ENCODE data around the gene HELZ2.

Gene HELZ2

GRCh38 chr20:63539092-63539430 lies 35.0 kb downstream of the HELZ2 start:
- no peak for DNase-seq (ENCODE audit: extremely low spot score)
- ChIA-PET POLR2A (interaction anchor here (1.3 to 2.1 kb wide), 2 partner anchors 87 to 114 kb away, joined by 3 to 4 read pairs; partner anchors contain the start of gene STMN3), CTCF (interaction anchor here (1.7 kb wide), 1 partner anchor 119 kb away, joined by 5 read pairs; the partner anchor contains the start of gene RTEL1)
- TF ChIP-seq FOXA1 (IDR thresholded peaks at IDR 0.05), result no peak
- TF ChIP-seq ZNF384 (IDR thresholded peaks at IDR 0.05), result no peak
- no peak for TF ChIP-seq LEF1 (IDR thresholded peaks at IDR 0.05; ENCODE audit: borderline replicate concordance)

GRCh38 chr20:63538204-63539091 lies 35.6 kb downstream of the HELZ2 start:
- no peak for DNase-seq (ENCODE audit: extremely low spot score)
- ChIA-PET CTCF (interaction anchor here (0.8 to 1.7 kb wide), 5 partner anchors 8 to 435 kb away, joined by 3 to 7 read pairs (median 5); partner anchors contain the start of genes PPDPF and RTEL1), POLR2A (interaction anchor here (0.8 to 2.1 kb wide), 10 partner anchors 11 to 327 kb away, joined by 3 to 6 read pairs (median 4); partner anchors contain the start of genes ARFRP1, GMEB2, PPDPF and RTEL1)
- TF ChIP-seq FOXM1 (IDR thresholded peaks at IDR 0.05; ENCODE audit: borderline replicate concordance) (no peak), ARNT (IDR thresholded peaks at IDR 0.05) (no peak), CTBP1 (IDR thresholded peaks at IDR 0.05; ENCODE audit: borderline replicate concordance) (no peak), PKNOX1 (IDR thresholded peaks at IDR 0.05) (no peak), LEF1 (IDR thresholded peaks at IDR 0.05; ENCODE audit: borderline replicate concordance) (no peak), HDGF (IDR thresholded peaks at IDR 0.05; ENCODE audit: borderline replicate concordance) (no peak), SP1 (IDR thresholded peaks at IDR 0.05) (no peak), FOXK2 (IDR thresholded peaks at IDR 0.05) (no peak), BHLHE40 (IDR thresholded peaks at IDR 0.05; ENCODE audit: borderline replicate concordance) (no peak), TARDBP (IDR thresholded peaks at IDR 0.05) (no peak), ZNF384 (IDR thresholded peaks at IDR 0.05) (no peak), L3MBTL2 (conservative IDR thresholded peaks at IDR 0.05) (no peak), SUZ12 (IDR thresholded peaks at IDR 0.05) (no peak), FOXA1 (IDR thresholded peaks at IDR 0.05) (no peak), ELF4 (IDR thresholded peaks at IDR 0.05) (no peak), NFRKB (IDR thresholded peaks at IDR 0.05) (no peak)

DNA sequence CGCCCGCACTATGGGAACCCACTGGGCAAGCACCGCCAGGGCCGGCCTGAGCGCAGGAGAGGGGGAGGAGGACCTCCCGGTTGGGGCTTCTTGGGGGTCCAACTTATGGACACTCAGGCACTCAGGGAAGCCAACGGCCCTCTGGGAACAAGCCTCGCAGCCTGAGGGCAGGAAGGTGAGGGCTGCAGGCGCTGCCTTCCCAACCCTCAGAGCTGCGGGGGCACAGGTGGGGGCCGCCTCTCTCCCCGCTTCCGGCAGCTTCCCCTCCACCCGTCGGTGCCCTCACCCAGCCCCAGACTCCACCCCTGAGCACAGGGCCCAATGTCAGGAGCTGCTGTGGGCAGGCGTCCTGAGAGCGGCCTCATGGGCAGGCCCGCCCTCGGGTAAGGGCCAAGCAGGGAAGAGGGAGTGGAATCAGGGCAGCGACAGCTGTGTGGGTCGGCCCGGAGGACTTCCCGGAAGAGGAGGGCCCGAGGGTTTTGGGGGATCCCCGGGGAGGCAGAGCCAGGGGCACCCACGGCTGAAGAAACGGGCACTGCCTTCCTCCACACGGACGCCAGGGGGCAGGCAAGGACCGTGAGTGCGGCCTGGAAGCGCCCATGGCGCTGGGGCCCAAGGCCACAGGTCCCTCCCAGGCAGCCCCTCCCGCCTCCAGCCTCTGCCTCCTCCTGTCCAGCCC lies 36.4 kb downstream of the HELZ2 start:
- ChIA-PET POLR2A (interaction anchor here (0.6 to 2.1 kb wide), 10 partner anchors 12 to 443 kb away, joined by 3 to 6 read pairs (median 4); partner anchors contain the start of genes ARFRP1, GMEB2, PPDPF and PRPF6), CTCF (interaction anchor here (0.8 to 1.7 kb wide), 5 partner anchors 9 to 436 kb away, joined by 3 to 7 read pairs (median 5); partner anchors contain the start of genes PPDPF and RTEL1)
- TF ChIP-seq FOXK2 (IDR thresholded peaks at IDR 0.05) (no peak), BHLHE40 (IDR thresholded peaks at IDR 0.05; ENCODE audit: borderline replicate concordance) (no peak), FOXM1 (IDR thresholded peaks at IDR 0.05; ENCODE audit: borderline replicate concordance) (0 out of 2 replicates have a peak, but pooled peaks have one; percentile 6)
- DNase-seq (ENCODE audit: extremely low spot score), result peak; percentile 94

DNA sequence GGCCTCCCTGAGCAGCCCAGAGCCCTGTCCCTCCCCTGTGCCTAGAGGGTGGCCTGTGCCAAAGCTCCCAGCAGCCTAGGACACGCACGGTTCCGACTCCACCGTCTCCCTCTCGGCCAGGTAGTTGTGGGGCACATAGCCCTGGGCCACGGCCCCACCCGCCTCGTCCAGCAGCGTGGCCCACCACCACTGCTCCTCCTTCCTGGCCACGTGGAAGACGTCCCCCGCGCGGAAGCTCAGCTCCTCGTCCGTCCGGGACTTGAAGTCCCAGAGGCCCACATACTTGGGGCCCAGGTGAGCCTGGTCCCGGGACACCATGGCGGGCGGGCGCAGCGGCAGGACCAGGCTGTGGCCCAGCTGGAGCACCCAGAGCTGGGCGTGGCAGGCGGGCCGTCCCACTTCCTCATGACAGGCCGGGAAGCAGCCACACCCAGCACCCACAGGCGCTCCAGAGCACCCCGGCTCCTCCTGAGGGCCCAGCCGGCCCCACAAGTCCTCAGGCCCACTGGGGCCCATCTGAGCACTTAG lies 37.0 kb downstream of the HELZ2 start, which contains the start of gene PTK6:
TSS of gene PTK6 (minus strand) at position 380 of the 528 bp plus-strand sequence. CDS start at position 318, 62 bp downstream.
- CTCF ChIA-PET, result interaction anchor here (1.3 to 1.5 kb wide), 3 partner anchors 16 to 437 kb away, joined by 3 to 7 read pairs (median 5); partner anchors contain the start of gene PPDPF
- POLR2A ChIA-PET, result interaction anchor here (0.6 to 1.7 kb wide), 5 partner anchors 16 to 444 kb away, joined by 3 to 6 read pairs (median 4); partner anchors contain the start of genes ARFRP1, PPDPF, PRPF6 and RTEL1

More for the DNA sequence above, 37.0 kb downstream of the HELZ2 start, which contains the start of gene PTK6:
- no peak for TF ChIP-seq ZNF384 (IDR thresholded peaks at IDR 0.05)
- TF ChIP-seq ARNT (IDR thresholded peaks at IDR 0.05), result no peak
- no peak for TF ChIP-seq LEF1 (IDR thresholded peaks at IDR 0.05; ENCODE audit: borderline replicate concordance)
- TF ChIP-seq SUZ12 (IDR thresholded peaks at IDR 0.05), result no peak
- TF ChIP-seq BHLHE40 (IDR thresholded peaks at IDR 0.05; ENCODE audit: borderline replicate concordance), result no peak
- no peak for TF ChIP-seq FOXA1 (IDR thresholded peaks at IDR 0.05)
- TF ChIP-seq FOXK2 (IDR thresholded peaks at IDR 0.05), result no peak
- no peak for TF ChIP-seq PKNOX1 (IDR thresholded peaks at IDR 0.05)
- no peak for TF ChIP-seq HDGF (IDR thresholded peaks at IDR 0.05; ENCODE audit: borderline replicate concordance)
- no peak for TF ChIP-seq FOXM1 (IDR thresholded peaks at IDR 0.05; ENCODE audit: borderline replicate concordance)
- TF ChIP-seq NFRKB (IDR thresholded peaks at IDR 0.05), result no peak
- TF ChIP-seq TARDBP (IDR thresholded peaks at IDR 0.05), result no peak
- TF ChIP-seq CTBP1 (IDR thresholded peaks at IDR 0.05; ENCODE audit: borderline replicate concordance), result no peak
- no peak for TF ChIP-seq ELF4 (IDR thresholded peaks at IDR 0.05)
- TF ChIP-seq SP1 (IDR thresholded peaks at IDR 0.05), result no peak
- TF ChIP-seq L3MBTL2 (conservative IDR thresholded peaks at IDR 0.05), result no peak
- no peak for DNase-seq (ENCODE audit: extremely low spot score)
